ENCODE results near the gene CCR5.
"Not testable (repeated sequence)": the region's sequence is repeated elsewhere in the genome, so short reads cannot be mapped to it uniquely, and the experiment has no call there.

CCR5 gene

DNA sequence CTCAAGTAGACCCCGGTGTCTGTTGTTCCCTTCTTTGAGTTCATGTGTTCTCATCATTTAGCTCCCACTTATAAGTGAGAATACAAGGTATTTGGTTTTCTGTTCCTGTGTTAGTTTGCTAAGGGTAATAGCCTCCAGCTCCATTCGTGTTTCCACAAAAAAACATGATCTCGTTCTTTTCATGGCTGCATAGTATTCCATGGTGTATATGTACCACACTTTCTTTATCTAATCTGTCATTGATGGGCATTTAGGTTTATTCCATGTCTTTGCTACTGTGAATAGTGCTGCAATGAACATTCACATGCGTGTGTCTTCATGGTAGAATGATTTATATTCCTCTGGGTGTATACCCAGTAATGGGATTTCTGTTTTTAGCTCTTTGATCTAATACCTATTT, 32.2 kb downstream of the CCR5 start:
- not testable (repeated sequence) for ATAC-seq

DNA sequence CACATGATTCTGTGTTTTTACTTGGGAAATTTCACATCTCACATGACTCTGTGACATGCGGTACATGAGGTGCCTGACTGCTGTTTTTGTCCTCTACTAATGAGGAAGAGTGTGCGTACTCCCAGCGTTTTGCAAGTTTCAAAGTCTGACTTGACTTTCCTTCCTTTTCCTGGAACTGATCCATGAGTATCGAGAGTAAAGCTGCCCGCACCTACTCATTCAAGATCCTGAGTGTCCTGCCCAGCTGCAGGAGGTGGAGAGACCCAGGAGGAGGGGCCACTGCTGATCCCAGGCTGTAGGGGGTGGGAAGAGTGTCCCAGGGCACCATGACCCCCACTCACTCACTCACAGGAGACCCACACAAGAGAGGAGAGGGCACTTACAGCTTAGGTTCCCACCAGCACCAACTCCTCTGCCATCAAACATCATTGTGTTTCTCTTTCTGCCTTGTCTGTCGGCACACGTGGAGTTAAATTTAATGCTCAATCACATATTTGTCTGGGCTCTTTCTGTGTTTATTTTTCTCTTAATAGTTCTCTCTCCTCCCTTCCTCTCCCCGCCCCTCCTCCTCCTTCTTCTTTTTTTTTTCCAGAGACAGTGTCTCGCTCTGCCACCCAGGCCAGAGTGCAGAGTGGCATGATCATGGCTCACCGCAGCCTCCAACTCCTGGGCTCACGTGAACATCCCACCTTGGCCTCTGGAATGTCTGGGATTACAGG, 34.7 kb downstream of the CCR5 start:
- TF ChIP-seq, protein P1, sequence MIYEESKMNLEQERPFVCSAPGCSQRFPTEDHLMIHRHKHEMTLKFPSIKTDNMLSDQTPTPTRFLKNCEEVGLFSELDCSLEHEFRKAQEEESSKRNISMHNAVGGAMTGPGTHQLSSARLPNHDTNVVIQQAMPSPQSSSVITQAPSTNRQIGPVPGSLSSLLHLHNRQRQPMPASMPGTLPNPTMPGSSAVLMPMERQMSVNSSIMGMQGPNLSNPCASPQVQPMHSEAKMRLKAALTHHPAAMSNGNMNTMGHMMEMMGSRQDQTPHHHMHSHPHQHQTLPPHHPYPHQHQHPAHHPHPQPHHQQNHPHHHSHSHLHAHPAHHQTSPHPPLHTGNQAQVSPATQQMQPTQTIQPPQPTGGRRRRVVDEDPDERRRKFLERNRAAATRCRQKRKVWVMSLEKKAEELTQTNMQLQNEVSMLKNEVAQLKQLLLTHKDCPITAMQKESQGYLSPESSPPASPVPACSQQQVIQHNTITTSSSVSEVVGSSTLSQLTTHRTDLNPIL (CRISPR knock-in tag; IDR thresholded peaks at IDR 0.05; ENCODE audit: low read depth): no peak
- no peak for TF ChIP-seq TOX (CRISPR knock-in tag; IDR thresholded peaks at IDR 0.05; ENCODE audit: borderline replicate concordance)
- TF ChIP-seq ESRRG (CRISPR knock-in tag; IDR thresholded peaks at IDR 0.05): no peak
- no peak for TF ChIP-seq ZNF8 (CRISPR knock-in tag; IDR thresholded peaks at IDR 0.05)
- no peak for TF ChIP-seq ZFP3 (CRISPR knock-in tag; IDR thresholded peaks at IDR 0.05)
- no peak for TF ChIP-seq RARB (CRISPR knock-in tag; IDR thresholded peaks at IDR 0.05)
- TF ChIP-seq OSR1 (CRISPR knock-in tag; IDR thresholded peaks at IDR 0.05): no peak
- no peak for TF ChIP-seq ZFP30 (CRISPR knock-in tag; IDR thresholded peaks at IDR 0.05)
- no peak for TF ChIP-seq GLIS3 (CRISPR knock-in tag; IDR thresholded peaks at IDR 0.05)
- TF ChIP-seq BACH2 (CRISPR knock-in tag; IDR thresholded peaks at IDR 0.05; ENCODE audit: borderline replicate concordance): no peak
- no peak for TF ChIP-seq ZC3H10 (CRISPR knock-in tag; IDR thresholded peaks at IDR 0.05)
- TF ChIP-seq, protein P2, sequence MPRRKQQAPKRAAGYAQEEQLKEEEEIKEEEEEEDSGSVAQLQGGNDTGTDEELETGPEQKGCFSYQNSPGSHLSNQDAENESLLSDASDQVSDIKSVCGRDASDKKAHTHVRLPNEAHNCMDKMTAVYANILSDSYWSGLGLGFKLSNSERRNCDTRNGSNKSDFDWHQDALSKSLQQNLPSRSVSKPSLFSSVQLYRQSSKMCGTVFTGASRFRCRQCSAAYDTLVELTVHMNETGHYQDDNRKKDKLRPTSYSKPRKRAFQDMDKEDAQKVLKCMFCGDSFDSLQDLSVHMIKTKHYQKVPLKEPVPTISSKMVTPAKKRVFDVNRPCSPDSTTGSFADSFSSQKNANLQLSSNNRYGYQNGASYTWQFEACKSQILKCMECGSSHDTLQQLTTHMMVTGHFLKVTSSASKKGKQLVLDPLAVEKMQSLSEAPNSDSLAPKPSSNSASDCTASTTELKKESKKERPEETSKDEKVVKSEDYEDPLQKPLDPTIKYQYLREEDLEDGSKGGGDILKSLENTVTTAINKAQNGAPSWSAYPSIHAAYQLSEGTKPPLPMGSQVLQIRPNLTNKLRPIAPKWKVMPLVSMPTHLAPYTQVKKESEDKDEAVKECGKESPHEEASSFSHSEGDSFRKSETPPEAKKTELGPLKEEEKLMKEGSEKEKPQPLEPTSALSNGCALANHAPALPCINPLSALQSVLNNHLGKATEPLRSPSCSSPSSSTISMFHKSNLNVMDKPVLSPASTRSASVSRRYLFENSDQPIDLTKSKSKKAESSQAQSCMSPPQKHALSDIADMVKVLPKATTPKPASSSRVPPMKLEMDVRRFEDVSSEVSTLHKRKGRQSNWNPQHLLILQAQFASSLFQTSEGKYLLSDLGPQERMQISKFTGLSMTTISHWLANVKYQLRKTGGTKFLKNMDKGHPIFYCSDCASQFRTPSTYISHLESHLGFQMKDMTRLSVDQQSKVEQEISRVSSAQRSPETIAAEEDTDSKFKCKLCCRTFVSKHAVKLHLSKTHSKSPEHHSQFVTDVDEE (CRISPR knock-in tag; IDR thresholded peaks at IDR 0.05): no peak
- TF ChIP-seq ZNF70 (CRISPR knock-in tag; IDR thresholded peaks at IDR 0.05): no peak
- TF ChIP-seq, protein P3, sequence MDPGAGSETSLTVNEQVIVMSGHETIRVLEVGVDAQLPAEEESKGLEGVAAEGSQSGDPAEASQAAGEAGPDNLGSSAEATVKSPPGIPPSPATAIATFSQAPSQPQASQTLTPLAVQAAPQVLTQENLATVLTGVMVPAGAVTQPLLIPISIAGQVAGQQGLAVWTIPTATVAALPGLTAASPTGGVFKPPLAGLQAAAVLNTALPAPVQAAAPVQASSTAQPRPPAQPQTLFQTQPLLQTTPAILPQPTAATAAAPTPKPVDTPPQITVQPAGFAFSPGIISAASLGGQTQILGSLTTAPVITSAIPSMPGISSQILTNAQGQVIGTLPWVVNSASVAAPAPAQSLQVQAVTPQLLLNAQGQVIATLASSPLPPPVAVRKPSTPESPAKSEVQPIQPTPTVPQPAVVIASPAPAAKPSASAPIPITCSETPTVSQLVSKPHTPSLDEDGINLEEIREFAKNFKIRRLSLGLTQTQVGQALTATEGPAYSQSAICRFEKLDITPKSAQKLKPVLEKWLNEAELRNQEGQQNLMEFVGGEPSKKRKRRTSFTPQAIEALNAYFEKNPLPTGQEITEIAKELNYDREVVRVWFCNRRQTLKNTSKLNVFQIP (CRISPR knock-in tag; IDR thresholded peaks at IDR 0.05; ENCODE audit: borderline replicate concordance, low read depth): no peak
- no peak for TF ChIP-seq CSDC2 (CRISPR knock-in tag; IDR thresholded peaks at IDR 0.05)
- TF ChIP-seq ISL1 (CRISPR knock-in tag; IDR thresholded peaks at IDR 0.05): no peak
- TF ChIP-seq, protein P4, sequence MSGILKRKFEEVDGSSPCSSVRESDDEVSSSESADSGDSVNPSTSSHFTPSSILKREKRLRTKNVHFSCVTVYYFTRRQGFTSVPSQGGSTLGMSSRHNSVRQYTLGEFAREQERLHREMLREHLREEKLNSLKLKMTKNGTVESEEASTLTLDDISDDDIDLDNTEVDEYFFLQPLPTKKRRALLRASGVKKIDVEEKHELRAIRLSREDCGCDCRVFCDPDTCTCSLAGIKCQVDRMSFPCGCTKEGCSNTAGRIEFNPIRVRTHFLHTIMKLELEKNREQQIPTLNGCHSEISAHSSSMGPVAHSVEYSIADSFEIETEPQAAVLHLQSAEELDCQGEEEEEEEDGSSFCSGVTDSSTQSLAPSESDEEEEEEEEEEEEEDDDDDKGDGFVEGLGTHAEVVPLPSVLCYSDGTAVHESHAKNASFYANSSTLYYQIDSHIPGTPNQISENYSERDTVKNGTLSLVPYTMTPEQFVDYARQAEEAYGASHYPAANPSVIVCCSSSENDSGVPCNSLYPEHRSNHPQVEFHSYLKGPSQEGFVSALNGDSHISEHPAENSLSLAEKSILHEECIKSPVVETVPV (CRISPR knock-in tag; IDR thresholded peaks at IDR 0.05): no peak
- TF ChIP-seq PPARA (CRISPR knock-in tag; IDR thresholded peaks at IDR 0.05; ENCODE audit: borderline replicate concordance): no peak
- no peak for TF ChIP-seq TCF4 (CRISPR knock-in tag; IDR thresholded peaks at IDR 0.05; ENCODE audit: borderline replicate concordance)
- no peak for TF ChIP-seq ZNF565 (CRISPR knock-in tag; conservative IDR thresholded peaks at IDR 0.05; ENCODE audit: low read depth)
- ATAC-seq: no peak

DNA sequence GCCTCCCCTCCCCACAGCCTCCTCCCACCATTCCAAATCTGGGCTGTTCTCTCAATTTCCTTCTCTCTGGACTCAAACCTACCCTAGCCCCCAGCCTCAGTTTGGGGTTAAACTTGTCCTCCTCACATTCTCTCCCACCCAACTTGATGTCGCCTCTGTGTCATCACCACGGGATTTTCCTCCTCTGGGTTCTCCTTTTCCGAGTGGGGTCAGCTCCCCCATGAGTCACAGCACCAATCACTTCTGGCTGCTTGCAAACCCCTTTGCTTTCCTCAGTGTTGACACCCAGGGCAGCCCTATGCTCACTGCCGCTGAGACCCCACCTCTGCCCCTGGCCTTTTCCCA, 35.7 kb downstream of the CCR5 start:
- ATAC-seq: no peak
- TF ChIP-seq SNAI2 (CRISPR knock-in tag; IDR thresholded peaks at IDR 0.05) (no peak), ZFP3 (CRISPR knock-in tag; IDR thresholded peaks at IDR 0.05) (no peak), GLIS3 (CRISPR knock-in tag; IDR thresholded peaks at IDR 0.05) (no peak), ZNF565 (CRISPR knock-in tag; conservative IDR thresholded peaks at IDR 0.05; ENCODE audit: low read depth) (no peak), ZFP30 (CRISPR knock-in tag; IDR thresholded peaks at IDR 0.05) (no peak), ISL1 (CRISPR knock-in tag; IDR thresholded peaks at IDR 0.05) (no peak), TOX (CRISPR knock-in tag; IDR thresholded peaks at IDR 0.05; ENCODE audit: borderline replicate concordance) (no peak), ZNF70 (CRISPR knock-in tag; IDR thresholded peaks at IDR 0.05) (no peak), BACH2 (CRISPR knock-in tag; IDR thresholded peaks at IDR 0.05; ENCODE audit: borderline replicate concordance) (no peak), OSR1 (CRISPR knock-in tag; IDR thresholded peaks at IDR 0.05) (no peak), CSDC2 (CRISPR knock-in tag; IDR thresholded peaks at IDR 0.05) (no peak), ARNTL (CRISPR knock-in tag; IDR thresholded peaks at IDR 0.05; ENCODE audit: borderline replicate concordance, low read depth) (no peak), RARB (CRISPR knock-in tag; IDR thresholded peaks at IDR 0.05) (no peak), TCF4 (CRISPR knock-in tag; IDR thresholded peaks at IDR 0.05; ENCODE audit: borderline replicate concordance) (no peak), ESRRG (CRISPR knock-in tag; IDR thresholded peaks at IDR 0.05) (no peak)
- TF ChIP-seq, protein P1 (CRISPR knock-in tag; IDR thresholded peaks at IDR 0.05; ENCODE audit: low read depth): no peak
- TF ChIP-seq, protein P5, sequence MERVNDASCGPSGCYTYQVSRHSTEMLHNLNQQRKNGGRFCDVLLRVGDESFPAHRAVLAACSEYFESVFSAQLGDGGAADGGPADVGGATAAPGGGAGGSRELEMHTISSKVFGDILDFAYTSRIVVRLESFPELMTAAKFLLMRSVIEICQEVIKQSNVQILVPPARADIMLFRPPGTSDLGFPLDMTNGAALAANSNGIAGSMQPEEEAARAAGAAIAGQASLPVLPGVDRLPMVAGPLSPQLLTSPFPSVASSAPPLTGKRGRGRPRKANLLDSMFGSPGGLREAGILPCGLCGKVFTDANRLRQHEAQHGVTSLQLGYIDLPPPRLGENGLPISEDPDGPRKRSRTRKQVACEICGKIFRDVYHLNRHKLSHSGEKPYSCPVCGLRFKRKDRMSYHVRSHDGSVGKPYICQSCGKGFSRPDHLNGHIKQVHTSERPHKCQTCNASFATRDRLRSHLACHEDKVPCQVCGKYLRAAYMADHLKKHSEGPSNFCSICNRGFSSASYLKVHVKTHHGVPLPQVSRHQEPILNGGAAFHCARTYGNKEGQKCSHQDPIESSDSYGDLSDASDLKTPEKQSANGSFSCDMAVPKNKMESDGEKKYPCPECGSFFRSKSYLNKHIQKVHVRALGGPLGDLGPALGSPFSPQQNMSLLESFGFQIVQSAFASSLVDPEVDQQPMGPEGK (CRISPR knock-in tag; IDR thresholded peaks at IDR 0.05; ENCODE audit: borderline replicate concordance): no peak
- TF ChIP-seq, protein P2 (CRISPR knock-in tag; IDR thresholded peaks at IDR 0.05): no peak

Data from SK-N-SH treated with all-trans-retinoic acid at 6 μM for 48 hours (cell line).